Measurements from ENCODE around the gene CAMTA1.

- TF ChIP-seq CTCF (IDR thresholded peaks at IDR 0.05) (no peak), EZH2 (IDR thresholded peaks at IDR 0.05) (no peak), EZH2phosphoT487 (IDR thresholded peaks at IDR 0.05) (no peak)
Measured at GRCh38 chr1:7517611-7518330, 732.5 kb downstream of the CAMTA1 start.

All from neural progenitor cell (in vitro differentiated cells).